CD4-positive, alpha-beta T cell (primary cell): ENCODE results near the gene IFT57. TPM values are rescaled to one million over a fixed set of nuclear protein-coding genes. Genes with fewer than 3 reads are reported as not detected.

Source experiments
- ATAC-seq: fragments of 200-7000 bp; cut with Tn5 transposase; one replicate; pipeline ENCODE4 v1.10.0; 2022; ENCODE audit warnings: mild to moderate bottlenecking; ENCODE audit not compliant: poor library complexity
- CTCF ChIA-PET: fragments of 350-600 bp; sonication (Branson Sonifier 250); formaldehyde crosslinking; loops from one replicate; lab custom pipeline; 2021; ENCODE audit warnings: antibody characterized with exemption, inconsistent platforms; lab: Charles Lee
- POLR2A ChIA-PET: fragments of 350-600 bp; sonication (Branson Sonifier 250); formaldehyde crosslinking; loops from one replicate; lab custom pipeline; 2021; ENCODE audit warnings: antibody characterized with exemption, inconsistent platforms; lab: Charles Lee
- DNase-seq, 14 experiments: peaks; one replicate each; pipeline ENCODE4 v3.0.0-alpha.2; 2013 to 2020; ENCODE audit warnings: mixed read lengths in 2 of 14
- H3K27ac ChIP-seq, 2 donors: one replicate each; pipeline versions ENCODE4 v1.5.1 to v1.7.0; 2013; ENCODE audit warnings: low read length in 2 of 2, low read depth in 1 of 2, mild to moderate bottlenecking in 1 of 2
- H3K27me3 ChIP-seq, 2 experiments: 1 replicate in 1 of 2; 2 replicates in 1 of 2; pipeline versions ENCODE4 v1.6.1 to v1.7.0; 2013; ENCODE audit warnings: low read length in 2 of 2, control low read depth in 1 of 2, mild to moderate bottlenecking in 1 of 2, moderate library complexity in 1 of 2; ENCODE audit not compliant: insufficient read depth in 2 of 2, control insufficient read depth in 1 of 2
- H3K36me3 ChIP-seq: one replicate; pipeline ENCODE4 v1.6.1; 2013; ENCODE audit warnings: low read length, control low read depth; ENCODE audit not compliant: insufficient read depth
- H3K4me1 ChIP-seq: one replicate; pipeline ENCODE4 v1.6.1; 2013; ENCODE audit warnings: low read length, control low read depth; ENCODE audit not compliant: insufficient read depth
- H3K4me3 ChIP-seq: one replicate; pipeline ENCODE4 v1.5.1; 2013; ENCODE audit warnings: mild to moderate bottlenecking, low read length, moderate library complexity
- H3K9me3 ChIP-seq, 2 experiments: 1 replicate in 1 of 2; 2 replicates in 1 of 2; pipeline versions ENCODE4 v1.6.1 to v1.7.0; 2013; ENCODE audit warnings: low read length in 2 of 2, mild to moderate bottlenecking in 2 of 2, control low read depth in 1 of 2, moderate library complexity in 1 of 2; ENCODE audit not compliant: control insufficient read depth in 1 of 2, insufficient read depth in 1 of 2
- H3K27ac Mint-ChIP-seq: one replicate; pipeline ENCODE4 v1.8.0; 2020; ENCODE audit warnings: mixed read lengths
- H3K27me3 Mint-ChIP-seq: one replicate; pipeline ENCODE4 v1.8.0; 2021; ENCODE audit warnings: mixed read lengths
- H3K36me3 Mint-ChIP-seq: one replicate; pipeline ENCODE4 v1.8.0; 2021; ENCODE audit warnings: low read depth, mixed read lengths
- H3K4me1 Mint-ChIP-seq: one replicate; pipeline ENCODE4 v1.8.0; 2021; ENCODE audit warnings: low read depth, mixed read lengths
- H3K4me3 Mint-ChIP-seq: one replicate; pipeline ENCODE4 v1.8.0; 2020; ENCODE audit warnings: mild to moderate bottlenecking, mixed read lengths
- H3K9me3 Mint-ChIP-seq: one replicate; pipeline ENCODE4 v1.8.0; 2020; ENCODE audit warnings: mixed read lengths
- CTCF ChIP-seq: fragments of 200-600 bp; IDR thresholded peaks from one replicate; pipeline ENCODE4 v1.8.0; 2022; ENCODE audit warnings: antibody characterized with exemption, mild to moderate bottlenecking
- intact Hi-C, 2 experiments: fragments of 100-400 bp; cut with DNase I in 1 of 2; cut with micrococcal nuclease in 1 of 2; formaldehyde crosslinking; loops; one replicate each; pipeline versions ENCODE4 v1.15.1 to v1.9.0; 2023 to 2025; cut with DNase I, micrococcal nuclease
- total RNA-seq, 174 experiments: library from RNA in 2 of 174; stranded (reverse) in 2 of 174; gene quantifications; one replicate each; pipeline ENCODE4 v1.2.3 and lab custom pipeline; 2021 to 2026

Gene IFT57
- total RNA-seq, 2 experiments from 2014 or later = 56.6 to 58.6 TPM

GRCh38 chr3:108185536-108185935 is 36.7 kb downstream of the IFT57 start:
- peaks cover 22% of the 10 kb centered on the region for H3K36me3 ChIP-seq
- no peaks in the 10 kb centered on the region for H3K27me3 ChIP-seq
- Mint-ChIP-seq H3K9me3 (no peaks in the 10 kb centered on the region), H3K36me3 (peaks cover 57% of the 10 kb centered on the region), H3K4me3 (no peak overlapping the region), H3K27ac (no peak overlapping the region), H3K27me3 (no peaks in the 10 kb centered on the region), H3K4me1 (peaks cover 9% of the 10 kb centered on the region)
- CTCF ChIA-PET = interaction anchor here (0.7 to 1.4 kb wide), 3 partner anchors 9 to 403 kb away, joined by 3 read pairs; no protein-coding TSS in a partner anchor
- H3K9me3 ChIP-seq = peaks cover 3 to 6% of the 10 kb centered on the region in 2 experiments
- H3K4me1 ChIP-seq = no peaks in the 10 kb centered on the region
- H3K4me3 ChIP-seq = no peak overlapping the region
- intact Hi-C loops = no loop called here
- no peak for TF ChIP-seq CTCF
- ATAC-seq (no peak), DNase-seq (no peak)
- POLR2A ChIA-PET = interaction anchor here (1.1 kb wide), 1 partner anchor 16 kb away, joined by 3 read pairs; no protein-coding TSS in a partner anchor
- no peak overlapping the region for H3K27ac ChIP-seq

- H3K27me3 ChIP-seq = no peaks in the 10 kb centered on the region
- peaks cover 15% of the 10 kb centered on the region for H3K36me3 ChIP-seq
- peaks cover 51% of the 10 kb centered on the region for H3K36me3 Mint-ChIP-seq
- no peaks in the 10 kb centered on the region for H3K9me3 Mint-ChIP-seq
- POLR2A ChIA-PET = interaction anchor here (0.5 kb wide), 1 partner anchor 10 kb away, joined by 4 read pairs; no protein-coding TSS in a partner anchor
- H3K27ac ChIP-seq = no peak overlapping the region
- no peak overlapping the region for H3K27ac Mint-ChIP-seq
- no peak for ATAC-seq
- H3K9me3 ChIP-seq = peaks cover 3 to 6% of the 10 kb centered on the region in 2 experiments
- CTCF ChIA-PET = interaction anchor here (1.0 to 1.4 kb wide), 2 partner anchors 9 to 24 kb away, joined by 3 read pairs; no protein-coding TSS in a partner anchor
- H3K4me3 ChIP-seq = no peak overlapping the region
- H3K4me1 Mint-ChIP-seq = peaks cover 11% of the 10 kb centered on the region
- no peak for TF ChIP-seq CTCF
- H3K27me3 Mint-ChIP-seq = no peaks in the 10 kb centered on the region
- no peak for DNase-seq
- no peak overlapping the region for H3K4me3 Mint-ChIP-seq
- intact Hi-C loops = no loop called here
- no peaks in the 10 kb centered on the region for H3K4me1 ChIP-seq
Observed at GRCh38 chr3:108184824-108185223, 37.4 kb downstream of the IFT57 start.

- Histone ChIP-seq H3K36me3 (peaks cover 8% of the 10 kb centered on the region), H3K4me1 (no peaks in the 10 kb centered on the region), H3K27me3 (no peaks in the 10 kb centered on the region), H3K4me3 (no peak overlapping the region), H3K27ac (no peak overlapping the region), H3K9me3 (peaks cover 3 to 6% of the 10 kb centered on the region in 2 experiments)
- DNase-seq = no peak
- intact Hi-C loops = no loop called here
- CTCF ChIA-PET = interaction anchor here (0.5 to 1.3 kb wide), 2 partner anchors 10 to 264 kb away, joined by 3 to 6 read pairs; no protein-coding TSS in a partner anchor
- POLR2A ChIA-PET = no interaction called here
- peaks cover 19% of the 10 kb centered on the region for H3K4me1 Mint-ChIP-seq
- no peak for ATAC-seq
- H3K27ac Mint-ChIP-seq = no peak overlapping the region
- H3K4me3 Mint-ChIP-seq = no peak overlapping the region
- peaks cover 50% of the 10 kb centered on the region for H3K36me3 Mint-ChIP-seq
- no peaks in the 10 kb centered on the region for H3K9me3 Mint-ChIP-seq
- TF ChIP-seq CTCF = no peak
- H3K27me3 Mint-ChIP-seq = no peaks in the 10 kb centered on the region
Observed at GRCh38 chr3:108183971-108184370, 38.3 kb downstream of the IFT57 start.
